K562 (cell line): ENCODE results near the gene SULT1A3. TPM values are rescaled to one million over a fixed set of nuclear protein-coding genes. Genes with fewer than 3 reads are reported as not detected.

Experiments
- ATAC-seq: fragments of 200-7000 bp; cut with Tn5 transposase; 3 replicates; pipeline ENCODE4 v1.9.1; 2020; ENCODE audit warnings: moderate library complexity
- BruUV-seq: library from RNA; stranded (reverse); fragments of 400-500 nt; replicated peaks from 2 replicates; lab custom pipeline; 2021; lab: Mats Ljungman, UMichigan
- CTCF ChIA-PET: fragments of 300-600 bp; formaldehyde crosslinking; extraction: SDS; loops from one replicate; lab custom pipeline; 2021; ENCODE audit warnings: low intra/inter-chr PET ratio; lab: Yijun Ruan, JAX
- POLR2A ChIA-PET: fragments of 300-600, 350-650 bp; sonication (Branson Sonifier 250); formaldehyde crosslinking; extraction: SDS; loops from one replicate; lab custom pipeline; 2021; ENCODE audit warnings: antibody characterized with exemption, inconsistent platforms; lab: Yijun Ruan, JAX
- DNase-seq, 4 experiments: peaks; one replicate each; pipeline versions ENCODE4 v3.0.0 to v3.0.0-alpha.2; 2011 to 2018; ENCODE audit warnings: low spot score in 3 of 4, mixed read lengths in 3 of 4; ENCODE audit errors: extremely low read depth in 1 of 4
- FAIRE-seq: peaks from 2 replicates; lab custom pipeline; 2011; peaks lifted over from hg19 to GRCh38; lab: Jason Lieb, UNC
- H2AFZ ChIP-seq: 2 replicates; pipeline ENCODE4 v1.6.0; 2011; ENCODE audit warnings: low read depth, low read length, control low read depth, inconsistent platforms
- H3K27ac ChIP-seq: fragments of 200-600 bp; 3 replicates; pipeline ENCODE4 v1.8.0; 2011; ENCODE audit warnings: low read depth, mild to moderate bottlenecking, control low read depth, inconsistent platforms, low read length, moderate library complexity, mixed read lengths; ENCODE audit errors: extremely low read depth
- H3K27me3 ChIP-seq, 2 experiments: fragments of 300-600 bp in 1 of 2; 2 replicates in 1 of 2; 3 replicates in 1 of 2; pipeline versions ENCODE4 v1.6.0 to v1.8.0; 2011; ENCODE audit warnings: inconsistent platforms in 2 of 2, low read length in 2 of 2, mild to moderate bottlenecking in 1 of 2, mixed read lengths in 1 of 2, moderate library complexity in 1 of 2; ENCODE audit not compliant: control insufficient read depth in 2 of 2, insufficient read depth in 2 of 2
- H3K36me3 ChIP-seq: fragments of 300-600 bp; 3 replicates; pipeline ENCODE4 v1.8.0; 2011; ENCODE audit warnings: mild to moderate bottlenecking, low read length, inconsistent platforms; ENCODE audit not compliant: control insufficient read depth, insufficient read depth
- H3K4me1 ChIP-seq, 2 experiments: fragments of 200-600 bp in 1 of 2; replicated peaks in 1 of 2; 2 replicates in 1 of 2; 3 replicates in 1 of 2; pipeline versions ENCODE4 v1.5.1 to v1.8.0; 2011; ENCODE audit warnings: inconsistent platforms in 2 of 2, low read length in 2 of 2, mild to moderate bottlenecking in 1 of 2, mixed read lengths in 1 of 2, moderate library complexity in 1 of 2; ENCODE audit not compliant: control insufficient read depth in 2 of 2, insufficient read depth in 2 of 2
- H3K4me2 ChIP-seq: 2 replicates; pipeline ENCODE4 v1.6.1; 2011; ENCODE audit warnings: low read length, control low read depth, inconsistent platforms, mixed read lengths; ENCODE audit not compliant: insufficient read depth
- H3K4me3 ChIP-seq: fragments of 200-600 bp; sonication (generic), shearing (Covaris generic); 2 replicates; pipeline ENCODE4 v1.5.1; 2016; ENCODE audit warnings: control low read depth, inconsistent platforms
- H3K79me2 ChIP-seq: fragments of 200-600 bp; 3 replicates; pipeline ENCODE4 v1.8.0; 2011; ENCODE audit warnings: low read length, inconsistent platforms; ENCODE audit not compliant: control insufficient read depth, insufficient read depth
- H3K9ac ChIP-seq, 2 experiments: 2 replicates each; pipeline versions ENCODE4 v1.6.0 to v1.6.1; 2011; ENCODE audit warnings: low read depth in 2 of 2, low read length in 2 of 2, control low read depth in 1 of 2, inconsistent platforms in 1 of 2, mild to moderate bottlenecking in 1 of 2, mixed read lengths in 1 of 2; ENCODE audit not compliant: insufficient read depth in 1 of 2
- H3K9me1 ChIP-seq: one replicate; pipeline ENCODE4 v1.6.0; 2011; ENCODE audit warnings: inconsistent platforms, mild to moderate bottlenecking, low read length, moderate library complexity; ENCODE audit not compliant: control insufficient read depth, insufficient read depth
- H3K9me3 ChIP-seq: replicated peaks from 2 replicates; pipeline ENCODE4 v1.5.1; 2011; ENCODE audit warnings: low read depth, low read length, inconsistent platforms; ENCODE audit not compliant: control insufficient read depth, insufficient read depth
- H4K20me1 ChIP-seq: replicated peaks from 2 replicates; pipeline ENCODE4 v1.6.1; 2011; ENCODE audit warnings: low read length, inconsistent platforms, mixed read lengths; ENCODE audit not compliant: control insufficient read depth, insufficient read depth
- CXXC5 ChIP-seq: fragments of 250-450 bp; sonication (Bioruptor Pico); IDR thresholded peaks from 2 replicates; pipeline ENCODE4 v1.8.0; 2022; ENCODE audit warnings: inconsistent platforms, mild to moderate bottlenecking, moderate library complexity
- PHF8 ChIP-seq: fragments of 200-600 bp; sonication (generic); IDR thresholded peaks from 2 replicates; pipeline ENCODE4 v1.6.1; 2012; ENCODE audit warnings: mixed run types, mild to moderate bottlenecking, inconsistent platforms, low read length, moderate library complexity, borderline replicate concordance
- POLR2B ChIP-seq: fragments of 450-650 bp; IDR thresholded peaks from 2 replicates; pipeline ENCODE4 v1.6.1; 2018; ENCODE audit warnings: low read depth; ENCODE audit not compliant: partially characterized antibody
- PYGO2 ChIP-seq: fragments of 450-650 bp; IDR thresholded peaks from 2 replicates; pipeline ENCODE4 v1.6.1; 2016; ENCODE audit warnings: mild to moderate bottlenecking, missing genetic modification characterization, moderate library complexity, missing compliant biosample characterization
- TAF7 ChIP-seq: fragments of 450-650 bp; IDR thresholded peaks from 2 replicates; pipeline ENCODE4 v1.6.1; 2016; ENCODE audit warnings: missing genetic modification characterization, missing compliant biosample characterization
- TGIF2 ChIP-seq: sonication (generic); formaldehyde crosslinking; IDR thresholded peaks from 2 replicates; pipeline ENCODE4 v1.8.1; 2022; ENCODE audit warnings: mild to moderate bottlenecking, missing genetic modification reagents, moderate library complexity
- TRIM28 ChIP-seq: fragments of 450-650 bp; IDR thresholded peaks from 2 replicates; pipeline ENCODE4 v1.6.1; 2017
- ZC3H4 ChIP-seq: sonication (generic); formaldehyde crosslinking; IDR thresholded peaks from 2 replicates; pipeline ENCODE4 v1.9.0; 2021; ENCODE audit warnings: missing genetic modification reagents, borderline replicate concordance
- ZFPM2 ChIP-seq: fragments of 250-450 bp; sonication (Bioruptor Pico); IDR thresholded peaks from 2 replicates; pipeline ENCODE4 v1.5.1; 2022; ENCODE audit warnings: mild to moderate bottlenecking
- ZNF121 ChIP-seq: sonication (generic); formaldehyde crosslinking; conservative IDR thresholded peaks from 2 replicates; pipeline ENCODE4 v1.8.0; 2022; ENCODE audit warnings: missing genetic modification reagents
- ZNF212 ChIP-seq: fragments of 450-650 bp; formaldehyde crosslinking; IDR thresholded peaks from 2 replicates; pipeline ENCODE4 v1.4.0; 2020; ENCODE audit warnings: mild to moderate bottlenecking
- ZNF253 ChIP-seq: fragments of 250-450 bp; sonication (Bioruptor Pico); conservative IDR thresholded peaks from 2 replicates; pipeline ENCODE4 v1.6.1; 2021; ENCODE audit warnings: mild to moderate bottlenecking
- ZNF3 ChIP-seq: fragments of 250-450 bp; sonication (Bioruptor Pico); IDR thresholded peaks from 2 replicates; pipeline ENCODE4 v1.5.0; 2021; ENCODE audit warnings: mild to moderate bottlenecking, moderate library complexity
- ZNF79 ChIP-seq: fragments of 250-450 bp; sonication (Bioruptor Pico); IDR thresholded peaks from 2 replicates; pipeline ENCODE4 v1.4.0; 2020; ENCODE audit warnings: low read depth, mild to moderate bottlenecking, moderate library complexity
- WGBS: fragments of 100-300 bp; shearing (Covaris generic); methylation state at CpG from one replicate; pipeline ENCODE4 v1.1.6; 2016; ENCODE audit warnings: low coverage, mixed read lengths; ENCODE audit not compliant: insufficient coverage; ENCODE audit errors: missing lambda C conversion rate; 5-methylcytosine and 5-hydroxymethylcytosine counted together
- in situ Hi-C: fragments of 300-500 bp; cut with MboI; formaldehyde crosslinking; loops from 4 replicates; pipeline ENCODE4 v1.15.0; 2018; ENCODE audit warnings: inconsistent platforms, mixed read lengths
- intact Hi-C: fragments of 100-400 bp; cut with micrococcal nuclease; formaldehyde crosslinking; loops from 2 replicates; pipeline ENCODE4 v1.14.2; 2022
- polyA plus RNA-seq, 8 experiments: library from polyadenylated mRNA; depleted of rRNA in 4 of 8; stranded (reverse) in 5 of 8; unstranded in 3 of 8; fragments of >200 nt; fragmentation: Nextera tagmentation in 2 of 8; fragmentation: Illumina TruSeq in 1 of 8; extraction: Ambion mirVana in 2 of 8; extraction: Trizol in 1 of 8; gene quantifications; 2 replicates each; pipeline versions ENCODE4 v1.2.1 to v1.2.3, GENCODE V29; 2011 to 2014; ENCODE audit warnings: inconsistent platforms in 1 of 8, missing spikeins in 1 of 8
- total RNA-seq, 7 experiments: library from RNA; depleted of rRNA in 6 of 7; stranded (reverse); fragments of >200 nt in 6 of 7; fragmentation: Illumina TruSeq in 2 of 7; extraction: Trizol in 2 of 7; gene quantifications; 2 replicates each; pipeline versions ENCODE4 v1.2.1 to v1.2.3, GENCODE V29; 2011 to 2021; ENCODE audit warnings: low replicate concordance in 1 of 7
- TF ChIP-seq, protein P1 (sequence below): fragments of 250-450 bp; sonication (Bioruptor Pico); IDR thresholded peaks from 2 replicates; pipeline ENCODE4 v1.8.0; 2021; ENCODE audit warnings: mild to moderate bottlenecking, moderate library complexity

The SULT1A3 gene
- total and polyA plus RNA-seq, 9 of the 15 experiments (the other 6 are each of a cell fraction or from before 2014, with no cell fraction given): 2.4 to 18.0 (median 7.3) TPM

DNA sequence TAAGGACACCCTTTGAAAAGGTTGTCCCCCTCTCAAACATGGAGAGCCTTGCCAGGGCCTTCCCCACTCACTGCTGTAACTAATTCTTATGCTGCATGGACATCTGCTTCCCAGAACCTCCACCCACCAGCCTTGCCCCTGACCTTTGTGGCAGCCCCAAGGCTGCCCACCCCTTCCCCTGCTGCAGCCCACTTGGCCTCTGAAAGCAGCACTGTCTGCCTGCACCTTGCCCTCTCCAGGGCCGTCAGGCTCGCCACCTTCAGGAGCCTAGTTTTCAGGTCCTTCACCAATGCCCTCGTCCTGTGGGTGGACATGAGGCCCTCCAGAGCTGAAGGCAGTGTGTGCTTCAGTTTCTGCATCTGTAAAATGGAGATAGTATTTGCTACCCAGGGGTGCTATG is 18.3 kb upstream of the SULT1A3 start:
- DNase-seq (no peak), ATAC-seq (no peak), FAIRE-seq (no peak)
- Histone ChIP-seq H3K9ac (no peak overlapping the region), H3K9me1 (no peaks in the 10 kb centered on the region), H3K27ac (no peak overlapping the region), H3K4me2 (no peak overlapping the region), H3K27me3 (no peaks in the 10 kb centered on the region), H3K4me1 (peaks cover 17 to 33% of the 10 kb centered on the region in 2 experiments)
- POLR2A ChIA-PET: interaction anchor here (0.6 kb wide), 1 partner anchor 55 kb away, joined by 3 read pairs; no protein-coding TSS in a partner anchor
- CTCF ChIA-PET: no interaction called here
- TF ChIP-seq TRIM28 (no peak), CXXC5 (CRISPR knock-in tag) (no peak), ZNF121 (CRISPR knock-in tag) (no peak), PYGO2 (tag) (no peak), TAF7 (no peak), POLR2B (no peak), PHF8 (no peak), ZNF253 (CRISPR knock-in tag) (no peak), ZFPM2 (CRISPR knock-in tag) (no peak), TGIF2 (no peak), ZNF212 (CRISPR knock-in tag) (no peak), ZC3H4 (CRISPR knock-in tag) (no peak), ZNF79 (no peak), ZNF3 (no peak)
- TF ChIP-seq, protein P1, sequence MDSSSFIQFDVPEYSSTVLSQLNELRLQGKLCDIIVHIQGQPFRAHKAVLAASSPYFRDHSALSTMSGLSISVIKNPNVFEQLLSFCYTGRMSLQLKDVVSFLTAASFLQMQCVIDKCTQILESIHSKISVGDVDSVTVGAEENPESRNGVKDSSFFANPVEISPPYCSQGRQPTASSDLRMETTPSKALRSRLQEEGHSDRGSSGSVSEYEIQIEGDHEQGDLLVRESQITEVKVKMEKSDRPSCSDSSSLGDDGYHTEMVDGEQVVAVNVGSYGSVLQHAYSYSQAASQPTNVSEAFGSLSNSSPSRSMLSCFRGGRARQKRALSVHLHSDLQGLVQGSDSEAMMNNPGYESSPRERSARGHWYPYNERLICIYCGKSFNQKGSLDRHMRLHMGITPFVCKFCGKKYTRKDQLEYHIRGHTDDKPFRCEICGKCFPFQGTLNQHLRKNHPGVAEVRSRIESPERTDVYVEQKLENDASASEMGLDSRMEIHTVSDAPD (CRISPR knock-in tag): no peak
- TF ChIP-seq, all 486 proteins: peak for 0
- Histone ChIP-seq H4K20me1 (no peaks in the 10 kb centered on the region), H2AFZ (no peak overlapping the region), H3K36me3 (no peaks in the 10 kb centered on the region), H3K79me2 (no peaks in the 10 kb centered on the region), H3K9me3 (no peaks in the 10 kb centered on the region), H3K4me3 (no peak overlapping the region)
- WGBS: 0% methylated on average over 3 of the region's 3 CpGs
- in situ Hi-C loops: no loop called here
- no TSS peak for BruUV-seq
- intact Hi-C loops: no loop called here
